ENCODE measurements around the gene ATF1.
"Not testable (repeated sequence)": the region's sequence is repeated elsewhere in the genome, so short reads cannot be mapped to it uniquely, and the experiment has no call there.

The ATF1 gene

GRCh38 chr12:50775251-50775650 lies 11.3 kb downstream of the ATF1 start:
- H3K4me1 Mint-ChIP-seq, result peaks cover 45% of the 10 kb centered on the region
- peaks cover 7% of the 10 kb centered on the region for H3K36me3 Mint-ChIP-seq
- no peak overlapping the region for H3K27ac Mint-ChIP-seq
- H3K9me3 Mint-ChIP-seq, result no peaks in the 10 kb centered on the region
- H3K4me3 Mint-ChIP-seq, result no peak overlapping the region
- H3K27me3 Mint-ChIP-seq, result no peaks in the 10 kb centered on the region

GRCh38 chr12:50776749-50777728 lies 13.1 kb downstream of the ATF1 start:
- H3K4me1 Mint-ChIP-seq, result peaks cover 41% of the 10 kb centered on the region
- H3K27ac Mint-ChIP-seq, result peak overlapping the region; percentile 26

GRCh38 chr12:50778663-50779590 lies 15.0 kb downstream of the ATF1 start:
- Mint-ChIP-seq H3K27me3 (no peaks in the 10 kb centered on the region), H3K4me1 (peaks cover 35% of the 10 kb centered on the region), H3K4me3 (no peak overlapping the region), H3K27ac (peak overlapping the region; percentile 38), H3K9me3 (no peaks in the 10 kb centered on the region), H3K36me3 (peaks cover 2% of the 10 kb centered on the region)

More at GRCh38 chr12:50776749-50777728, 13.1 kb downstream of the ATF1 start:
- peaks cover 8% of the 10 kb centered on the region for H3K36me3 Mint-ChIP-seq
- H3K27me3 Mint-ChIP-seq, result no peaks in the 10 kb centered on the region
- H3K9me3 Mint-ChIP-seq, result no peaks in the 10 kb centered on the region
- H3K4me3 Mint-ChIP-seq, result no peak overlapping the region

DNA sequence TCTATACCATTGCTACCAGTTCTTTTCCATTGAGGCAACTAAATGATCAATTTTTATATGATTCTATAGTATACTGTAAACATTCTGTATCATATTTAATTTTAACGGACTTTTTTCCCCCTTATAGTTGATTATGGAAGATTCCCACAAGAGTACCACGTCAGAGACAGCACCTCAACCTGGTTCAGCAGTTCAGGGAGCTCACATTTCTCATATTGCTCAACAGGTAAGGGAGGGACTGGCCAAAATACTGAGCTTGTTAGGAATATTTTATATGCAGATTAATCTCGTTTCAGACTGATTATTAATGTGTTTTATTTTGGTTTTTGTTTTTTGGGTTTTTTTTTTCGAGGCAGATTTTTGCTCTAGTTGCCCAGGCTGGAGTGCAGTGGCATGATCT lies 16.1 kb downstream of the ATF1 start:
- no peaks in the 10 kb centered on the region for H3K9me3 Mint-ChIP-seq
- H3K4me3 Mint-ChIP-seq, result no peak overlapping the region
- H3K27me3 Mint-ChIP-seq, result no peaks in the 10 kb centered on the region
- peaks cover 2% of the 10 kb centered on the region for H3K36me3 Mint-ChIP-seq
- peaks cover 40% of the 10 kb centered on the region for H3K4me1 Mint-ChIP-seq
- no peak overlapping the region for H3K27ac Mint-ChIP-seq

GRCh38 chr12:50784501-50784900 lies 20.6 kb downstream of the ATF1 start:
- Mint-ChIP-seq H3K4me1 (peaks cover 12% of the 10 kb centered on the region), H3K36me3 (peaks cover 21% of the 10 kb centered on the region), H3K27ac (no peak overlapping the region), H3K9me3 (no peaks in the 10 kb centered on the region), H3K27me3 (no peaks in the 10 kb centered on the region), H3K4me3 (no peak overlapping the region)

GRCh38 chr12:50785406-50786001 lies 21.6 kb downstream of the ATF1 start:
- H3K4me1 Mint-ChIP-seq, result peaks cover 9% of the 10 kb centered on the region
- peaks cover 22% of the 10 kb centered on the region for H3K36me3 Mint-ChIP-seq
- no peak overlapping the region for H3K4me3 Mint-ChIP-seq
- no peaks in the 10 kb centered on the region for H3K27me3 Mint-ChIP-seq
- H3K9me3 Mint-ChIP-seq, result no peaks in the 10 kb centered on the region
- H3K27ac Mint-ChIP-seq, result no peak overlapping the region

- Mint-ChIP-seq H3K9me3 (no peaks in the 10 kb centered on the region), H3K27ac (peak overlapping the region; percentile 18), H3K27me3 (no peaks in the 10 kb centered on the region), H3K36me3 (peaks cover 24% of the 10 kb centered on the region), H3K4me1 (peaks cover 20% of the 10 kb centered on the region), H3K4me3 (no peak overlapping the region)
These were observed 22.8 kb downstream of the ATF1 start for GRCh38 chr12:50786498-50787231.

DNA sequence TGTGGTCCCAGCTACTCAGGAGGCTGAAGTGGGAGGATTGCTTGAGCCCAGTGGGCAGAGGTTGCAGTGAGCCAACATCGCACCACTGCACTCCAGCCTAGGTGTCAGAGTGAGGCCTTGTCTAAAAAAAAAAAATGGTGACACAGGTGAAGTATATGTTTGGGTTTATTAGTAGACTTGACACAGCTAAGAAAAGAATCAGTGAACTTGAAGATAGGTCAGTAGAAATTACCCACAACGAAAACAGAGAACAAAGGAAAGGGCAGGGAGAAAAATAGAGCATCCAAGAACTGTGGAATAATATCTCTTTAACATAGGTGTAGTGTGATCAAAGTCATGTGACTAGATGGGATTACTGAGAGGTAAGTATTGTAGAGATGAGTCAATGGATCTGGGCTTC lies 23.7 kb downstream of the ATF1 start:
- Mint-ChIP-seq H3K27me3 (no peaks in the 10 kb centered on the region), H3K4me1 (peaks cover 24% of the 10 kb centered on the region), H3K9me3 (no peaks in the 10 kb centered on the region), H3K27ac (no peak overlapping the region), H3K36me3 (peaks cover 22% of the 10 kb centered on the region), H3K4me3 (no peak overlapping the region)

- Mint-ChIP-seq H3K27me3 (no peaks in the 10 kb centered on the region), H3K4me3 (no peak overlapping the region), H3K9me3 (no peaks in the 10 kb centered on the region), H3K27ac (no peak overlapping the region), H3K36me3 (peaks cover 22% of the 10 kb centered on the region), H3K4me1 (peaks cover 24% of the 10 kb centered on the region)
These were observed 24.7 kb downstream of the ATF1 start for GRCh38 chr12:50788561-50788960.

- H3K27me3 Mint-ChIP-seq, result no peaks in the 10 kb centered on the region
- H3K4me1 Mint-ChIP-seq, result peaks cover 18% of the 10 kb centered on the region
- no peak overlapping the region for H3K4me3 Mint-ChIP-seq
- no peaks in the 10 kb centered on the region for H3K9me3 Mint-ChIP-seq
- H3K27ac Mint-ChIP-seq, result no peak overlapping the region
- H3K36me3 Mint-ChIP-seq, result peaks cover 22% of the 10 kb centered on the region
These were observed 26.2 kb downstream of the ATF1 start for GRCh38 chr12:50790081-50790480.

GRCh38 chr12:50799908-50800307 lies 36.0 kb downstream of the ATF1 start:
- Mint-ChIP-seq H3K27me3 (no peaks in the 10 kb centered on the region), H3K4me3 (no peak overlapping the region), H3K36me3 (peaks cover 38% of the 10 kb centered on the region), H3K9me3 (peaks cover 8% of the 10 kb centered on the region), H3K27ac (no peak overlapping the region), H3K4me1 (peaks cover 3% of the 10 kb centered on the region)

DNA sequence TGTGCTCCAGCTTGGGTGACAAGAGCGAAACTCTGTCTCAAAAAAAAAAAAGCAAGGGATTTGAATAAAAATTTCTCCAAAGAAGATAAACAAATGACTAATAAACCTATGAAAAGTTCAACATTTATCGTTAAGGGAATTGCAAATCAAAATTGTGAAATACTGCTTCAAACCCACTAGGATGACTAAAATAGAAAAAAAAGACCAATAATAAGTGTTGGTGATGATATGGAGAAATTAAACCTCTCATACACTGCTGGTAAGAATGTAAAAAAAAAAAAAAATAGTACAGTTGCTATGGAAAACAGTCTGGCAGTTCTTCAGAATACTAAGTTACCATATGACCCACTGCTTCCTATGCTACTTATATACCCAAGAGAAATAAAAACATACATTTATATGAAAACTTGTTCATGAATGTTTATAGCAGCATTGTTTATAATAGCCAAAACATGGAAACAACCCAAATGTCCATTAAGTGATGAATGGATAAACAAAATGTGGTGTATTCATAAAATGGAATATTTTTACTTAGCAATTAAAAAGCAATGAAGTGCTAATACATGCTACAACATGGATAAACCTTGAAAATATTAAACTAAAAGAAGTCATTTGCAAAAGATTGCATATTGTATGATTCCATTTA lies 39.5 kb downstream of the ATF1 start:
- H3K27ac Mint-ChIP-seq, result no peak overlapping the region
- H3K36me3 Mint-ChIP-seq, result peaks cover 27% of the 10 kb centered on the region
- no peak overlapping the region for H3K4me3 Mint-ChIP-seq

GRCh38 chr12:50806176-50806575 lies 42.3 kb downstream of the ATF1 start:
- H3K36me3 Mint-ChIP-seq, result peaks cover 9% of the 10 kb centered on the region
- H3K27ac Mint-ChIP-seq, result no peak overlapping the region
- H3K9me3 Mint-ChIP-seq, result no peaks in the 10 kb centered on the region
- no peak overlapping the region for H3K4me3 Mint-ChIP-seq
- H3K4me1 Mint-ChIP-seq, result peaks cover 3% of the 10 kb centered on the region
- H3K27me3 Mint-ChIP-seq, result no peaks in the 10 kb centered on the region

More for the DNA sequence above, 39.5 kb downstream of the ATF1 start:
- Mint-ChIP-seq H3K9me3 (peaks cover 8% of the 10 kb centered on the region), H3K4me1 (peaks cover 3% of the 10 kb centered on the region), H3K27me3 (no peaks in the 10 kb centered on the region)

GRCh38 chr12:50809131-50809530 lies 45.2 kb downstream of the ATF1 start:
- not testable (repeated sequence) for H3K27ac Mint-ChIP-seq, H3K4me1 Mint-ChIP-seq, H3K27me3 Mint-ChIP-seq, H3K4me3 Mint-ChIP-seq, H3K9me3 Mint-ChIP-seq, H3K36me3 Mint-ChIP-seq

All from activated naive CD4-positive, alpha-beta T cell treated with anti-CD3 and anti-CD28 coated beads, Interleukin-2, amount 50 U/mL, for 24 hours (primary cell).